Common myeloid progenitor, CD34-positive (primary cell): ENCODE data around the gene RBM23.

Experiments used
- CTCF ChIA-PET: fragments of 350-600 bp; sonication (Branson Sonifier 250); formaldehyde crosslinking; loops from one replicate; lab custom pipeline; 2021; ENCODE audit warnings: antibody characterized with exemption; lab: Charles Lee
- POLR2A ChIA-PET: fragments of 350-600 bp; sonication (Branson Sonifier 250); formaldehyde crosslinking; loops from one replicate; lab custom pipeline; 2021; ENCODE audit warnings: antibody characterized with exemption; lab: Charles Lee
- DNase-seq, 3 donors: peaks; one replicate each; pipeline versions ENCODE4 v3.0.0 to v3.0.0-alpha.2; 2013
- H3K27ac ChIP-seq, 2 experiments: 1 replicate in 1 of 2; 2 replicates in 1 of 2; pipeline ENCODE4 v1.7.0; 2013; ENCODE audit warnings: inconsistent platforms in 2 of 2, low read length in 2 of 2, mild to moderate bottlenecking in 2 of 2, low read depth in 1 of 2, moderate library complexity in 1 of 2; ENCODE audit not compliant: severe bottlenecking in 2 of 2, insufficient read depth in 1 of 2, poor library complexity in 1 of 2
- H3K27me3 ChIP-seq, 5 experiments: replicated peaks in 2 of 5; 1 replicate in 3 of 5; 2 replicates in 2 of 5; pipeline versions ENCODE4 v1.6.1 to v1.7.0; 2013; ENCODE audit warnings: low read length in 4 of 5, mild to moderate bottlenecking in 2 of 5, moderate library complexity in 2 of 5, inconsistent platforms in 1 of 5; ENCODE audit not compliant: insufficient read depth in 5 of 5, control insufficient read depth in 4 of 5
- H3K36me3 ChIP-seq, 4 experiments: 1 replicate in 2 of 4; 2 replicates in 2 of 4; pipeline versions ENCODE4 v1.6.1 to v1.7.0; 2013; ENCODE audit warnings: low read length in 3 of 4, control low read depth in 1 of 4, mild to moderate bottlenecking in 1 of 4; ENCODE audit not compliant: control insufficient read depth in 4 of 4, insufficient read depth in 4 of 4
- H3K4me1 ChIP-seq, 4 experiments: 1 replicate in 3 of 4; 2 replicates in 1 of 4; pipeline versions ENCODE4 v1.6.1 to v1.7.1; 2013; ENCODE audit warnings: low read length in 3 of 4, mild to moderate bottlenecking in 3 of 4, control low read depth in 1 of 4, inconsistent platforms in 1 of 4, moderate library complexity in 1 of 4; ENCODE audit not compliant: control insufficient read depth in 4 of 4, insufficient read depth in 4 of 4; ENCODE audit errors: control extremely low read depth in 1 of 4
- H3K4me3 ChIP-seq, 7 experiments: 1 replicate in 4 of 7; 2 replicates in 3 of 7; pipeline versions ENCODE4 v1.5.1 to v1.7.0; 2013; ENCODE audit warnings: mild to moderate bottlenecking in 7 of 7, low read length in 6 of 7, moderate library complexity in 6 of 7, inconsistent platforms in 2 of 7, low read depth in 2 of 7, control low read depth in 1 of 7; ENCODE audit not compliant: insufficient read depth in 4 of 7, control insufficient read depth in 1 of 7; ENCODE audit errors: extremely low read depth in 1 of 7
- H3K9me3 ChIP-seq, 5 experiments: 1 replicate in 4 of 5; 2 replicates in 1 of 5; pipeline versions ENCODE4 v1.6.1 to v1.7.1; 2013; ENCODE audit warnings: low read length in 4 of 5, mild to moderate bottlenecking in 2 of 5, inconsistent platforms in 1 of 5, low read depth in 1 of 5, moderate library complexity in 1 of 5; ENCODE audit not compliant: control insufficient read depth in 4 of 5, insufficient read depth in 2 of 5; ENCODE audit errors: control extremely low read depth in 1 of 5
- WGBS: methylation state at CpG from one replicate; pipeline ENCODE4 v1.1.5; 2013; ENCODE audit not compliant: insufficient coverage; 5-methylcytosine and 5-hydroxymethylcytosine counted together

RBM23 gene

GRCh38 chr14:22872033-22872832, 46.7 kb downstream of the RBM23 start:
- peak; percentile 61 to 65 (median 62) for DNase-seq
- POLR2A ChIA-PET, result interaction anchor here (0.5 to 0.7 kb wide), 2 partner anchors 43 to 106 kb away, joined by 3 read pairs; partner anchors contain the start of gene OXA1L
- CTCF ChIA-PET, result interaction anchor here (0.8 to 6.6 kb wide), 20 partner anchors 10 to 316 kb away, joined by 3 to 75 read pairs (median 6); partner anchors contain the start of genes AJUBA and REM2
- WGBS, result 0% methylated on average over 39 of the region's 45 CpGs
- Histone ChIP-seq H3K36me3 (peaks cover 0 to 32% (median 20%) of the 10 kb centered on the region in 4 experiments), H3K9me3 (no peaks in the 10 kb centered on the region), H3K4me1 (peaks cover 8 to 24% (median 22%) of the 10 kb centered on the region in 4 experiments), H3K4me3 (peak overlapping the region; percentile 59 to 91 (median 78)), H3K27me3 (peaks cover 0 to 2% (median 0%) of the 10 kb centered on the region in 5 experiments), H3K27ac (peak overlapping the region; percentile 29 to 82)

GRCh38 chr14:22871224-22872032, 47.5 kb downstream of the RBM23 start, which contains the start of gene LRP10:
Gene LRP10, plus strand, starts transcription at chr14:22871740. Its CDS starts 564 bp downstream, at chr14:22872304.
- 0% methylated on average over 38 of the region's 50 CpGs for WGBS
- ChIA-PET POLR2A (interaction anchor here (0.5 to 1.2 kb wide), 2 partner anchors 10 to 44 kb away, joined by 3 to 4 read pairs; no protein-coding TSS in a partner anchor), CTCF (interaction anchor here (1.0 to 6.6 kb wide), 13 partner anchors 9 to 315 kb away, joined by 4 to 75 read pairs (median 16); partner anchors contain the start of gene REM2)
- Histone ChIP-seq H3K27ac (peak within 1 kb of the TSS; percentile 29 to 82), H3K4me1 (peaks cover 8 to 24% (median 22%) of the 10 kb centered on the region in 4 experiments), H3K4me3 (peak within 1 kb of the TSS; percentile 59 to 91 (median 78)), H3K9me3 (no peaks in the 10 kb centered on the region), H3K36me3 (peaks cover 0 to 24% (median 15%) of the 10 kb centered on the region in 4 experiments), H3K27me3 (peaks cover 0 to 6% (median 0%) of the 10 kb centered on the region in 5 experiments)
- DNase-seq, result peak; percentile 72 to 81 (median 72)

GRCh38 chr14:22870811-22871223, 48.1 kb downstream of the RBM23 start:
- Histone ChIP-seq H3K9me3 (no peaks in the 10 kb centered on the region), H3K27me3 (peaks cover 0 to 9% (median 2%) of the 10 kb centered on the region in 5 experiments), H3K4me3 (peak overlapping the region in 5 of 7 experiments; percentile 74 to 91 (median 81)), H3K4me1 (peaks cover 8 to 24% (median 22%) of the 10 kb centered on the region in 4 experiments), H3K27ac (peak overlapping the region; percentile 29 to 82), H3K36me3 (peaks cover 0 to 18% (median 10%) of the 10 kb centered on the region in 4 experiments)
- no CpG with 5 or more reads among the region's 1 CpG for WGBS
- peak in 2 of 3 donors; percentile 36 to 49 for DNase-seq
- ChIA-PET POLR2A (interaction anchor here (1.2 kb wide), 1 partner anchor 9 kb away, joined by 4 read pairs; no protein-coding TSS in a partner anchor), CTCF (interaction anchor here (1.0 to 6.6 kb wide), 10 partner anchors 9 to 314 kb away, joined by 3 to 75 read pairs (median 20); no protein-coding TSS in a partner anchor)

- no peak overlapping the region for H3K27ac ChIP-seq
- no peak overlapping the region for H3K4me3 ChIP-seq
- H3K9me3 ChIP-seq, result peaks cover 0 to under 1% (median 0%) of the 10 kb centered on the region in 5 experiments
- WGBS, result 100% methylated on average over 3 of the region's 5 CpGs
- ChIA-PET CTCF (interaction anchor here (1.1 to 7.1 kb wide), 2 partner anchors 13 kb away, joined by 4 to 44 read pairs; no protein-coding TSS in a partner anchor), POLR2A (no interaction called here)
- no peaks in the 10 kb centered on the region for H3K36me3 ChIP-seq
- H3K27me3 ChIP-seq, result peaks cover 0 to 29% (median 6%) of the 10 kb centered on the region in 5 experiments
- H3K4me1 ChIP-seq, result peaks cover 6 to 16% (median 14%) of the 10 kb centered on the region in 4 experiments
- no peak for DNase-seq
Measured at GRCh38 chr14:22866874-22867273, 52.1 kb downstream of the RBM23 start.

GRCh38 chr14:22865424-22866405, 53.2 kb downstream of the RBM23 start:
- POLR2A ChIA-PET, result interaction anchor here (0.6 to 1.2 kb wide), 3 partner anchors 16 to 404 kb away, joined by 3 to 5 read pairs (median 4); no protein-coding TSS in a partner anchor
- peaks cover 3 to 35% (median 10%) of the 10 kb centered on the region in 5 experiments for H3K27me3 ChIP-seq
- peaks cover 0 to 8% (median 3%) of the 10 kb centered on the region in 5 experiments for H3K9me3 ChIP-seq
- WGBS, result 92% methylated on average over 2 of the region's 6 CpGs
- H3K36me3 ChIP-seq, result no peaks in the 10 kb centered on the region
- H3K27ac ChIP-seq, result no peak overlapping the region
- CTCF ChIA-PET, result interaction anchor here (1.0 to 7.1 kb wide), 3 partner anchors 12 to 17 kb away, joined by 4 to 44 read pairs (median 5); no protein-coding TSS in a partner anchor
- peaks cover 2 to 6% (median 3%) of the 10 kb centered on the region in 4 experiments for H3K4me1 ChIP-seq
- no peak for DNase-seq
- H3K4me3 ChIP-seq, result no peak overlapping the region
